Glutamatergic neuron (in vitro differentiated cells): Measurements from ENCODE around the gene CER1. TPM values are rescaled to one million over a fixed set of nuclear protein-coding genes. Genes with fewer than 3 reads are reported as not detected.

ENCODE experiments used
- DNase-seq: peaks from one replicate; pipeline ENCODE4 v3.0.0; 2022
- H3K27ac Mint-ChIP-seq: one replicate; pipeline ENCODE4 v1.8.0; 2020; ENCODE audit warnings: mild to moderate bottlenecking, mixed read lengths, inconsistent platforms; ENCODE audit not compliant: unreplicated experiment
- H3K27me3 Mint-ChIP-seq: one replicate; pipeline ENCODE4 v1.8.0; 2020; ENCODE audit warnings: mild to moderate bottlenecking, moderate library complexity, mixed read lengths, inconsistent platforms; ENCODE audit not compliant: unreplicated experiment
- H3K36me3 Mint-ChIP-seq: one replicate; pipeline ENCODE4 v1.8.0; 2020; ENCODE audit warnings: mild to moderate bottlenecking, mixed read lengths, inconsistent platforms; ENCODE audit not compliant: unreplicated experiment
- H3K4me1 Mint-ChIP-seq: one replicate; pipeline ENCODE4 v1.8.0; 2020; ENCODE audit warnings: mild to moderate bottlenecking, low read depth, mixed read lengths, inconsistent platforms; ENCODE audit not compliant: unreplicated experiment
- H3K4me3 Mint-ChIP-seq: one replicate; pipeline ENCODE4 v1.8.0; 2020; ENCODE audit warnings: mild to moderate bottlenecking, mixed read lengths, inconsistent platforms; ENCODE audit not compliant: unreplicated experiment
- H3K9me3 Mint-ChIP-seq: one replicate; pipeline ENCODE4 v1.8.0; 2020; ENCODE audit warnings: mild to moderate bottlenecking, moderate library complexity, mixed read lengths, inconsistent platforms; ENCODE audit not compliant: unreplicated experiment
- total RNA-seq: library from RNA; stranded (reverse); fragmentation: NEBNext Ultra II Directional; extraction: Animal tissue kit (Norgen Biotek cat#: 25700); gene quantifications from one replicate; pipeline ENCODE4 v1.2.1, GENCODE V29; 2021; ENCODE audit not compliant: unreplicated experiment
- TF ChIP-seq, protein P1 (sequence below): fragments of 200-600 bp; sonication (generic); IDR thresholded peaks from one replicate; pipeline ENCODE4 v1.5.0; 2021; ENCODE audit not compliant: partially characterized antibody, unreplicated experiment

Gene CER1
- total RNA-seq, 1 donor from 2014 or later: 3.0 TPM

DNA sequence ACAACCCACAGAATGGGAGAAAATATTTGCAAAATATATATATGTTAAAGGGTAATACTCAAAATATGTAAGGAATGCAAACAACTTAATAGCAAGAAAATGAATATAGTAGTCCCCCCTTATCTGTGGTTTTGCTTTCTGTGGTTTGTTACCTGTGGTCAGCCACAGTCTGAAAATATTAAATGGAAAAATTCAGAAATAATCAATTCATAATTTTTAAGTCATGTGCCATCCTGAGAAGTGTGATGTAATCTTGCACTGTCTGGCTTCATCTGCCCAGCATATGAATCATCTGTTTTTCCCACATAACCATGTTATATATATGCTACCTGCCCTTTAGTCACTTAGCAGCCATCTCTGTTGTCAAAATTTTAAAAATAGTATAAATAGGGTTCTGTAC is 11.7 kb downstream of the CER1 start:
- Mint-ChIP-seq H3K27ac (no peak overlapping the region), H3K9me3 (no peaks in the 10 kb centered on the region), H3K4me1 (no peaks in the 10 kb centered on the region), H3K27me3 (no peaks in the 10 kb centered on the region), H3K4me3 (no peak overlapping the region), H3K36me3 (peaks cover 9% of the 10 kb centered on the region)
- TF ChIP-seq, protein P1, sequence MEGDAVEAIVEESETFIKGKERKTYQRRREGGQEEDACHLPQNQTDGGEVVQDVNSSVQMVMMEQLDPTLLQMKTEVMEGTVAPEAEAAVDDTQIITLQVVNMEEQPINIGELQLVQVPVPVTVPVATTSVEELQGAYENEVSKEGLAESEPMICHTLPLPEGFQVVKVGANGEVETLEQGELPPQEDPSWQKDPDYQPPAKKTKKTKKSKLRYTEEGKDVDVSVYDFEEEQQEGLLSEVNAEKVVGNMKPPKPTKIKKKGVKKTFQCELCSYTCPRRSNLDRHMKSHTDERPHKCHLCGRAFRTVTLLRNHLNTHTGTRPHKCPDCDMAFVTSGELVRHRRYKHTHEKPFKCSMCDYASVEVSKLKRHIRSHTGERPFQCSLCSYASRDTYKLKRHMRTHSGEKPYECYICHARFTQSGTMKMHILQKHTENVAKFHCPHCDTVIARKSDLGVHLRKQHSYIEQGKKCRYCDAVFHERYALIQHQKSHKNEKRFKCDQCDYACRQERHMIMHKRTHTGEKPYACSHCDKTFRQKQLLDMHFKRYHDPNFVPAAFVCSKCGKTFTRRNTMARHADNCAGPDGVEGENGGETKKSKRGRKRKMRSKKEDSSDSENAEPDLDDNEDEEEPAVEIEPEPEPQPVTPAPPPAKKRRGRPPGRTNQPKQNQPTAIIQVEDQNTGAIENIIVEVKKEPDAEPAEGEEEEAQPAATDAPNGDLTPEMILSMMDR: no peak
- no peak for DNase-seq

DNA sequence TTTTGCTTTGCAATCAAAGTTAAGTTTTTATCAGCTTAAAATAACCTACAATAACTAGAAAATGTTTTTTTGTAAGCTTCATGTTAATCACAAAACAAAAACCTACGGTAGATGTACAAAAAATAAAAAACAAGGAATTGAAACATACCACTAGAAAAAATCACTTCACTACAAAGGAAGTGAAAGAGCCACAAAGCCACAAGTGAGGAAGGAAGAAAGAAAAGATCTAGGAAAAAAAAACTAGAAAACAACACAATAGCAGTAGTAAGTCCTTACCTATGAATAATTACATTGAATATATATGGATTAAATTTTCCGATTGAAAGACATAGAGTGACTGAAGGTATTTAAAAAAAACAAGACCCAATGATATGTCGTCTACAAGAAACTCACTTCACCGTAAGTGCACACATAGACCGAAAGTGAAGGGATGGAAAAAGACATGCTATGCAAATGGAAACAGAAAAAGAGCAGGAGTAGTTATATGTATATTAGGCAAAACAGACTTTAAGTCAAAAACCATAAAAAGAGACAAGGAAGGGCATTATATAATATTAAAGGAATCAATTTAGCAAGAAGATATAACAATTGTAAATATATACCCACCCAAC is 15.9 kb downstream of the CER1 start:
- no peaks in the 10 kb centered on the region for H3K27me3 Mint-ChIP-seq
- no peak overlapping the region for H3K27ac Mint-ChIP-seq
- TF ChIP-seq, protein P1: no peak
- H3K4me3 Mint-ChIP-seq: no peak overlapping the region
- peaks cover 21% of the 10 kb centered on the region for H3K36me3 Mint-ChIP-seq
- peaks cover 4% of the 10 kb centered on the region for H3K9me3 Mint-ChIP-seq
- no peak for DNase-seq
- H3K4me1 Mint-ChIP-seq: no peaks in the 10 kb centered on the region

DNA sequence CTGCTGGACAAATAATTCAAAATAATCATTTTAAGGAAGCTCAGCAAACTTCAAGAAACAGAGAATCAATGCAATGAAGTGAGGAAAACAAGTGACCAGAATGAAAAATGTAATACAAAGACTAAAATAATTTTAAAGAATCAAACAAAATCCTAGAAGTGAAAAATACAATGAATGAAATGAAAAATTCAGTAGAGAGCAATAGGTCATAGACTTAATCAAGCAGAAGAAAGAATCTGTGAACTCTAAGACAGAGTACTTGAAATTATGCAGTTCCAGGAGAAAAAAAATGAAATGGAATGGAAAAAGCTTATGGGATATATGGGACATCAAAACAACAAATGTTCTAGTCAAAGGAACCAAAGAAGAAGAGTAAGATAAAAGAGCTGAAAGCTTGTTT is 17.5 kb downstream of the CER1 start:
- no peak overlapping the region for H3K4me3 Mint-ChIP-seq
- TF ChIP-seq, protein P1: no peak
- no peaks in the 10 kb centered on the region for H3K27me3 Mint-ChIP-seq
- no peaks in the 10 kb centered on the region for H3K4me1 Mint-ChIP-seq
- H3K9me3 Mint-ChIP-seq: peaks cover 4% of the 10 kb centered on the region
- DNase-seq: no peak
- peaks cover 21% of the 10 kb centered on the region for H3K36me3 Mint-ChIP-seq
- H3K27ac Mint-ChIP-seq: no peak overlapping the region

DNA sequence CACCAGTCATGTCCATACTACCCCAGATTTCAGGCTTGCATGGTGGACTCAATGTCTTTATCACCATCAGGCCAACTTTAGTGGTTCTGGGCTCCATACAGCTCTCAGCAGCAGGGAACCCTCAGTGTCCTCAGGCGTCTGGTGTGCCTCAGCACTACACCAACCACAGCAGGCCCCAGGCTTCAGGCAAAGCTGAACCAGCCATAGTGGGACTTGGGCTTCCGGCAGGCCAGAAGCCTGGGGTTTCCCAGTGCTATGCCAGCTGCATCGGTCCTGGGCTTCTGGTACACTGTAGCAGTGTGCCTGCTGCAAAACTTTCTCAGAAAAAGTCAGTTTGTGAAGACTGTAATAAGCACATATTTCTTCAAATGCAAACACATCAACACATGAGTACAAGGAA is 18.3 kb downstream of the CER1 start:
- DNase-seq: no peak
- Mint-ChIP-seq H3K27ac (no peak overlapping the region), H3K9me3 (peaks cover 4% of the 10 kb centered on the region), H3K4me3 (no peak overlapping the region), H3K27me3 (no peaks in the 10 kb centered on the region), H3K4me1 (no peaks in the 10 kb centered on the region), H3K36me3 (peaks cover 20% of the 10 kb centered on the region)
- TF ChIP-seq, protein P1: no peak

DNA sequence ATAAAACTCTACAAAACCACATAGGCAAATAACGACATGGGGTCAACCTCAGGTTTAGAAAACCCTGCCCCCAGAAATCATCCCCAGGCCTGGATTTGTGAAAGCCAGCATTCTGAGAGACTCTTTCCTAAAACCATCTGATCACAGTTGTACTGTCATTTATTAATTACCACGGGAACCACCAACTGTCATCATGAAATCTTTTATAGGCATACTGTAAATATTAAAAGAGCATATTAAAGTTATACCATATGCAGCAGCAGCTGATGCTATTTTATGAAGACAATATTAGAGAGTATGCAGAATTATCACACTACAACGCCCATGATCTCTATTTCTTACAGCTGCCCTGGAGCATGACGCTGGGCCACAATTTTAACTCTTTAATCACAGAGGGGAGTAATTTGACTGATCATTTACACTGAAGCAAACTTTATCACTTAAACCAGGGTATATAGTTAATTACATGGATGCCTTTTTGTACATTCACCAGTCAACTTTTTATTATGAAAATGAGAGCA is 20.3 kb downstream of the CER1 start:
- Mint-ChIP-seq H3K4me3 (no peak overlapping the region), H3K9me3 (peaks cover 4% of the 10 kb centered on the region), H3K27me3 (no peaks in the 10 kb centered on the region), H3K4me1 (no peaks in the 10 kb centered on the region), H3K36me3 (peaks cover 12% of the 10 kb centered on the region), H3K27ac (no peak overlapping the region)
- DNase-seq: no peak
- TF ChIP-seq, protein P1: no peak
